Measurements from ENCODE around the gene PPP1R26.
A peak's percentile ranks its signal among the peaks of the same experiment; 100 is the strongest.

PPP1R26 gene

DNA sequence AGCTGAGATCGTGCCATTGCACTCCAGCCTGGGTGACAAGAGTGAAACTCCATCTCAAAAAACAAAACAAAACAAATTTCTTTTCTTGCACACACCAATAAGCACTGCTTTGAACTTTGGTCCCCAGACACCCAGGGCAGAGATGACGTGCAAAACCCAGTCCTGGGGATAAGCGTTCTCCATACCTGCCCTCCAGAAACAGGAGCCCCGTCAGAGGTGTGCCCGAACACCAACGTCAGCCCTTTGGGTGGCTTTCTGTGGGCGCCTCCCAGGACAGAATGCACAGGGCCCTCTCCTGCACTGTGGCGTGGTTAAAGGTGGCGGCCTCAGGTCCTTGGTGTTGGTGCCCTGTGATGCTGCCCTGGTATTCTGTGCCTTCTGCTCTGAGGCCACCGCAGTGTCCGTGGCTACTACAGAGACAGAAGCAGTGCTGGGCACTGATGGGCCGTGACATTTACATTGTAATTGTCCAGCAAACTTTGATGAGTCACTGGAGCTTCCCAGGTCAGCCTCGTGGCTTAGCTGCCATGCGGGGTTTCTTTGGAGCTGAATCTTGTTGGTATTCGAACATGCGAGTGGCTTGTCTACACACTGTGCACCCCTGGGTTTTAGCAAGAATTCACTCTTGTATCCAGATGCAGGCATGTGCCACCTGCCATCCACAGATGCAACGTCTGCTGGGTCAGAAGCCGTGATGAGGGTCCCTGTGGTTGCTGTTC is 9.8 kb downstream of the PPP1R26 start:
- DNase-seq (no peak), ATAC-seq (no peak)

GRCh38 chr9:135490166-135490870 is 10.7 kb downstream of the PPP1R26 start:
- ATAC-seq: no peak
- no peak for DNase-seq

DNA sequence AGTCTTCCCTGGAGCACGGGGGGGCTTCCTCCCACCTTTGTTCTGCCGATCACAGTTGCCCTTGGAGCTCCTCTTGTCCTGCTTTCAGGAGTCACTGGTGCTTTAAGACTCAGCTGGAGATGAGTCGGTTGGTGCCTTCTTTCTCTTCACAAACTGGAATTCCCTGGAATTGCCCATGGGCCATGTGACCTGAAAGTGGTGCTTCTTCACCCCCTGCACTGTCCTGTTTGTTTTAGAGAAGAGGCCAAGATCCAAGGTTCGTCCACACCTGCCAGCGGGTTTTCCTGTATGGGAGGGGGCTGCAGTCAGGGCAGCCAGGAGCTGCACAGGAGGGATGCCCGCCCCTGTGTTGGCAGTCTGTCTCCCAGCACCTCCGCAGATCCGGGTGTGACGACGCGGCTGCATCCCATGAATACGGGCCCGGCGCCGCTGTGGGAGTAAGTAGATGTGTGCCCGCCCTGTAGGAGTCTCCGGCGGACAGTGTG is 11.4 kb downstream of the PPP1R26 start:
- ATAC-seq: no peak
- DNase-seq: no peak

- ATAC-seq: no peak
- no peak for DNase-seq
Measured at GRCh38 chr9:135491764-135492163, 12.2 kb downstream of the PPP1R26 start.

- ATAC-seq (no peak), DNase-seq (no peak)
Measured at GRCh38 chr9:135492886-135493669, 13.5 kb downstream of the PPP1R26 start.

DNA sequence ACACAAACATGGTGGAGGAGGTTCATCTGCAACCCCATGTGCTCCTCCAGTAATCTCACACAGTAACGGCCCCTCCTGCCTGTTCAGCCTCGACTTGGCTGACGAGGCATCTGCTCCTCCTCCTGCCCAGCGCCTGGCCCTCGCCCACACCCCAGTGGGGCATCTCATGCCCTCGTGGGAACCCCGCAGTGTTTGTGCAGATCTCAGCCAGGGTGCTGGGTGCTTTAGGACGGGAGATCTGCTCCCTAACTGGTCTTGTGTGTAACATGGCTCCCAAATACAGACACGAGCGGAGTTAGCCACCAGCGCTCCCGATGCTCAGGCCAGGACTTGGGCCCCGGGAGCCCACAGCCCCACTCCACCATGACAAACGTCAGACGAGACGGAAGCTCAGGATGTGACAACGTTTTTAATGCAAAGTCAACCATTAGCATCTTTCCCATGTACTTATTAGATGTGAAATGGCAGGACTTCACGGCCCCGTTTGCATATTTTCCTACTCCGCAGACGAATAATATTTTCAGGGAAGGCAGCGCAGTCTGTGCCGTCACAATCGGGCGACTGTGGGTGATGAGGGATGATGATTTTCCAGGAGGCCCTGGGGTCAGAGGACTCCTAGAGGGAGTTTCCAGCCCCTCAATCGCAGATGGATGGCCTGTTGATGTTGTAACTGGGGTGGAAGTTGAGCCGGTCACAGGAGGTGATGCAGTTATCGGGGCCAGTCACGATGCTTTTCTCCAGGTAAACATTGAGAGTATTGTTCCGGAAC is 15.4 kb downstream of the PPP1R26 start:
- no peak for ATAC-seq
- no peak for DNase-seq

DNA sequence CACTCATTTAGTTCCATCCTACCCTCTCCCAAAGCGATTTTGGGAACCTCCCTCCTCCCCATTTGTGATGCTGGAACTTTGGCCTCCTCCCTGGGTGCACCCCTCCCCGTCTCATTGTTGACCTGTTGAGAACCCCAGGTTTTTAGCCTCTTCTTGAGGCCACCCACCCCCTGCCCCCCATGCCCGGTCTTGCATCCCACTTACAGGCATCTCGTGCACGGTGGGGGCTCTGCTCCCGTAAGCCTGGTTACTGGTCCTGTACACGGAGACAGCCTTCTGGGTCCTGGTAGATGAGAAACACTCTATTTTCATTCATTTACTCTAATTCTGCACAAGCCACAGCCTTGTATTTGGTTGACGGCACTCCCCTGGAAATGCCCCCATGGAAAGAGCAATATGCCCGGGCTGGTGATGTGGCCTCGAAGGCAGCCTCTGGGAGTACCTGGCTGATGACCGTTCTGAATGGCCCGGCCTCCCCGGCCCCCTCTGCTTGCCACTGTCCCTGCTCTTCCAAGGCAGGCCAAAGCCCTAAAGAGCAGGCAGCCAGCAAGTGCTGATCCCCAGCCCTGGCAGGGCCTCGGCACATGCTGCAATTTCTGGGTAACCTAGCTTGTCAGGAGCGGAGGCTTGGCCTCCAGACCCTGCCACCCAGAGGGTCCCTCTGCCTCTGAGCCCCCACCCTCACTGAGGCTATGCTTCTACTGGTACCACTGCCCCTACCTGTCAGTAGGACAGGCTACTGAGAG is 19.0 kb downstream of the PPP1R26 start:
- no peak for ATAC-seq

GRCh38 chr9:135499326-135500070 is 19.9 kb downstream of the PPP1R26 start:
- ATAC-seq (peak; percentile 37), DNase-seq (peak; percentile 92)

More for the DNA sequence above, 19.0 kb downstream of the PPP1R26 start:
- no peak for DNase-seq

DNA sequence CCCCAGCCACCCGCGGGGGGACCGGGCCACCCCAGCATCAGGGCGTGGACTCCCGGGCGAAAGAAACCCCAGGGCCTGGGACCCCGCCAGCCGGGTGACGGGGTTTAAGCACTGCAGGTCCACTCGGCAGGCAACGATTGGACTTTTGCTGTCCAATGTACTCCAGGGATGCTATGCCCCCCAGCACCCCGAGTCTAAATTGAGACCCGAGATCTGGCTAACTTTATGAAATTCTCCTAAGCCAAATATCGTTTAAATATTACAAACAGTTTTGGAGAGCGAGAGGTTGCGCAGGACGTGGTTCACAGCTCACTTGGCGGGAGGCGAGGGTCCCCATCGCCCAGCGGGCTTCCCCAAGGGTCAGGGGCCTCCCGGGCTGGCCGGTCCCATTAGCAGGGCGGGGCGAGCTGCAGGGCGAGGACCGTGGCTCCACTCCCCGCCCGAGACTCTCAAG is 20.5 kb downstream of the PPP1R26 start:
- ATAC-seq (no peak), DNase-seq (no peak)

DNA sequence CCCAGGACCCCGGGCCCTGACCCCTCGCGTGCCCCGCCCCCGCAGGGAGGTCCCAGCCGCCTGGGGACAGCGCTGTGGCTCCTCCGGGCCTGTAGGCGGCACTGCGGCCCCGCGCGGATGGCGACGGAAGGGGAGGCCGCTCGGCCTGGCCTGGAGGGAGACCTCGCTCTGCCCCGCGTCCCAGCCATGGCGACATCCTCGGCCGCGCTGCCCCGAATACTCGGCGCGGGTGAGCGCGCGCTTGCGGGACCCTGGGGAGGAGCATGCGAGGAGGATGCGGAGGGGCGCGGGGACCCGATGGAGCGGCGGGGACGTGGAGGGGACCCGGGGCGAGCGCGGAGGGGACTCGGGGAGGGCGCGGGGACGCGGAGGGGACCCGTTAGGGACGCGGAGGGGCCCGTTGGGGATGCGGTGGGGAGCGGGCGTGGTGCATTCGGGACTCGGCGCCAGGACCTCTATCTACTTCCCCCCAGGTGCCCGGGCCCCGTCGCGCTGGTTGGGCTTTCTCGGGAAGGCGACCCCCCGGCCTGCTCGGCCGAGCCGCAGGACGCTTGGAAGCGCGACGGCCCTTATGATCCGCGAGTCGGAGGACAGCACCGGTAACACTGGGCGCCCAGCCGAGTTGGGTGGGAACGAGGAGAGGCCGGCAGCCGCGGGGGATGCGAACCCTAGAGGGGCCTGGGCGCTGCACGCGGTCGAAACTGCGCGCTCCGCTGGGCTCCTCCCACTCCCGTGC is 21.1 kb downstream of the PPP1R26 start, which contains the start of gene MRPS2:
TSS of gene MRPS2 (plus strand) at position 158 of the 736 bp plus-strand sequence. CDS start at position 187, 29 bp downstream.
- DNase-seq: peak; percentile 90
- peak; percentile 91 for ATAC-seq

DNA sequence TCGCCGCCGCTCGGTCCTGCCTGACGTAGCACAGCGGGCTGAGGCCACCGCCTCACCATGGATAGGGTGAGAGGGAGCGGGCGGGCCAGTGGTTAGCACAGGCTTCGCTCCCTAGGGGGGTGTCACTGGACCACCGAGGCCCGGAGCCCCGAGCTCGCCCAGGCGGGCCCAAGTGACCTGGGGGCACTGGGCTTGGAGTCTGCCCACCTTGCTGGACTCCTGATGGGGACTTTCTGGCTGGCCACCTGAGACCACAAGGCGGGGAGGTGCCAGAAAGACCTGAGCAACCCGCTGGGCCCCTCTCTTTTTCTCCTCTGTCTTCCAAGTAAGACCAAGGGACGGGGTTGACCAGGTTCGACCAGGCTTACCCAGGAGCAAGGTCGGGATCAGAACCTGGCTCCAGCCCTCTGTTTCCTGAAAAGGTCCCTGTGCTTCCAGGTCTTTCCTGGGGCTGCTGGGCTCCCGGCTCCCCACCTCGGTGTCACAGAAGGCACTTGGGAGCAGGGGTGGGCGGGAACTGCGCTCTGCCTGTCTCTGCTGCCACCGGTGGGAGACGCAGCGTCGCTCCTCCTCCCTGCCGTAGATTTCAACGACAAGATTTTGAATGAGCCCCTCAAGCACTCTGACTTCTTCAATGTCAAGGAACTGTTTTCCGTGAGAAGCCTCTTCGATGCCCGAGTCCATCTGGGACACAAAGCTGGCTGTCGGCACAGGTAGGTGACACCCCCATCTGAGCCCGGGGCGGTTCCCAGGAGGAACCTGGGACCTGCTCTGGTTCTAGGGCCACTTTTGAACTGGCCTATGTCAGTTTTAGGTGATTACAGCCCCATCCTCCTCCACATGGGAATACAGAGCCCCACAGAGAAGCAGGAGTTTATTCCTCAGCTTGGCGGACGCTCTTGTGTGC is 21.9 kb downstream of the PPP1R26 start:
- ATAC-seq (no peak), DNase-seq (no peak)

DNA sequence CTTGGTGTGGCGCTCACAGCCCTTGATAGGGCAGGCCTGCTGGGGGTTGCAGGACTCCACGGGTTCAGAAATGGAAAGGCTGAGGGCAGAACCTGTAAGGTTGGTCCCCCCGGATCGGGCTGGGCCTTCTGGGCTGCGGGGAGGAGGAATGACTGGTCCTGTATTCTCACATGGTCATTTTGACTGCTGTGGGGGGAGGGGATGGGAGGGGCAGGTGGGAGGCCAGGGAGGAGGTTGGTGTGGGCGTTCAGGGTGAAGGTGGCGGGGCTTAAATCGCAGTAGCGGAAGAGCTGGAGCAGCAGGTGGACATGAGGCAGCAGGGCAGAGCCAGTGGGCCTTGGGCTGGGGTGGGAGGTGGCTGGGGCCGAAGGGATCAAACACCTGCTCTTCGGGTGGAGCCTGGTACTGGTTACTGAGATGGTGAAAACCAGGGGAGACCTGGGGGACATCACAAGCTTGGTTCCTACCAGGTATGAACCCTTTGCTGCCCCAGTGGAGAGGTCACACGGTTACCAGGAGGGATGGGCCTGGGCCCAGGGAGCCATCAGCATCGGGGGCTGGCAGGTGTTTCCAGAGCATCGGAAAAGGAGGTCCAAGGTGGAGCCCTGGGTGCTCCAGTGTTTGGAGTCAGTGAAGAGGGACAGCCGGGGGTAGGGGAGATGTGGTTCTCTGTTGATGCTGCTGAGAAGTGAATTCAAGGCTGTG is 22.7 kb downstream of the PPP1R26 start:
- DNase-seq (no peak), ATAC-seq (no peak)

GRCh38 chr9:135502873-135503321 is 23.3 kb downstream of the PPP1R26 start:
- ATAC-seq: no peak
- no peak for DNase-seq

DNA sequence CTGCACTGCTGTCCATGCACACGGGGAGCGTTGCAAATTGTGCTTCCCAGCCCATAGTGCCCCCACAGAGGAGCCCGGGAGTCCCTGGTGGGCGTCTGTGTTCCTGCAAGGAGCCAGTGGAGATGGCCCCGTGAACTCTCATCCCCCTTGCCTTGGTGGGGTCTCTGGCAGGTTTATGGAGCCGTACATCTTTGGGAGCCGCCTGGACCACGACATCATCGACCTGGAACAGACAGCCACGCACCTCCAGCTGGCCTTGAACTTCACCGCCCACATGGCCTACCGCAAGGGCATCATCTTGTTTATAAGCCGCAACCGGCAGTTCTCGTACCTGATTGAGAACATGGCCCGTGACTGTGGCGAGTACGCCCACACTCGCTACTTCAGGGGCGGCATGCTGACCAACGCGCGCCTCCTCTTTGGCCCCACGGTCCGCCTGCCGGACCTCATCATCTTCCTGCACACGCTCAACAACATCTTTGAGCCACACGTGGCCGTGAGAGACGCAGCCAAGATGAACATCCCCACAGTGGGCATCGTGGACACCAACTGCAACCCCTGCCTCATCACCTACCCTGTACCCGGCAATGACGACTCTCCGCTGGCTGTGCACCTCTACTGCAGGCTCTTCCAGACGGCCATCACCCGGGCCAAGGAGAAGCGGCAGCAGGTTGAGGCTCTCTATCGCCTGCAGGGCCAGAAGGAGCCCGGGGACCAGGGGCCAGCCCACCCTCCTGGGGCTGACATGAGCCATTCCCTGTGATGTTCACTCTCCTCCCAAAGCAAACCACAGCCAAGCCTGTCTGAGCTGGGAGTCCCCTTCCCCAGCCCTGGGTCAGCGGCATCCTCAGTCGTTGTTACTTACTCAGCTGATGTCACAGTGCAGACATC is 24.0 kb downstream of the PPP1R26 start:
- DNase-seq (no peak), ATAC-seq (no peak)

GRCh38 chr9:135504262-135505243 is 25.0 kb downstream of the PPP1R26 start:
- DNase-seq (peak; percentile 68), ATAC-seq (no peak)
